ENCODE measurements around the gene PTGFRN. TPM values are rescaled to one million over a fixed set of nuclear protein-coding genes. Genes with fewer than 3 reads are reported as not detected.
A peak's percentile ranks its signal among the peaks of the same experiment; 100 is the strongest.

PTGFRN gene
- total RNA-seq, 1 donor from 2014 or later, result 53.2 TPM

DNA sequence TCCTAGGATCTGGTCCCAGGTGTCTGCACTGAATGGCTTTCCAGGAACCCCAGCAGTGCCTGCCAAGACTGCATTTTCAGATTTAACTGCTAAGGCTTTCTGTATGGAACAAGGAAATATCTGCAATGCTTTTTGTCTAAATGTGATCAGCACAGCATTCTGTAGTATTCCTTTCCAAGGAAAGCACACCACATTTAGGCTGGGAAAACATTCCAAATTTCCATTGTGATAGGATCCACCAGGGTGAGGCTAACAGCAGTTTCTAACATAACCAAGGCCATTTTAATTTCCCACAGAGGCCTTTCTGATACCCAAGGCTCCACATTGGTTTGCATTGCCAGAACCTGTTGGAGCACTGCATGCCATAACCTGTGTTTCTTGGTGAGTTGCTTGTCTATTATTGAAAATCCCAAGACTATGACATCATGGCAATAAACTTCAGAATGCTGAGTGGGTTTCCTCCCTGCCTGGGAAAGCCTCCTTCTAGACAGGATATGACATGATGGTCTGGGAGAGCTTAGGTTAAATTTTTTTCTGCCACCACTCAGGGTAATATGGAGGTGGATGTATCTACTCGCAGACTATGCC is 23.3 kb upstream of the PTGFRN start:
- Histone ChIP-seq H3K9me3 (ENCODE audit: low read depth) (no peaks in the 10 kb centered on the region), H3K27ac (no peak overlapping the region), H3K4me3 (no peak overlapping the region), H2AFZ (replicated peaks) (no peak overlapping the region), H3K4me2 (no peak overlapping the region), H3K79me2 (ENCODE audit: low read depth) (no peaks in the 10 kb centered on the region), H3K36me3 (no peaks in the 10 kb centered on the region), H3F3A (ENCODE audit: low read depth) (no peaks in the 10 kb centered on the region), H4K20me1 (ENCODE audit: low read depth) (no peaks in the 10 kb centered on the region), H3K27me3 (no peaks in the 10 kb centered on the region), H3K4me1 (no peaks in the 10 kb centered on the region), H3K9ac (no peak overlapping the region)
- H3K4me3 Mint-ChIP-seq, result no peak overlapping the region
- H3K36me3 Mint-ChIP-seq, result no peaks in the 10 kb centered on the region
- no peak for DNase-seq (ENCODE audit: low spot score)
- TF ChIP-seq, protein P1, sequence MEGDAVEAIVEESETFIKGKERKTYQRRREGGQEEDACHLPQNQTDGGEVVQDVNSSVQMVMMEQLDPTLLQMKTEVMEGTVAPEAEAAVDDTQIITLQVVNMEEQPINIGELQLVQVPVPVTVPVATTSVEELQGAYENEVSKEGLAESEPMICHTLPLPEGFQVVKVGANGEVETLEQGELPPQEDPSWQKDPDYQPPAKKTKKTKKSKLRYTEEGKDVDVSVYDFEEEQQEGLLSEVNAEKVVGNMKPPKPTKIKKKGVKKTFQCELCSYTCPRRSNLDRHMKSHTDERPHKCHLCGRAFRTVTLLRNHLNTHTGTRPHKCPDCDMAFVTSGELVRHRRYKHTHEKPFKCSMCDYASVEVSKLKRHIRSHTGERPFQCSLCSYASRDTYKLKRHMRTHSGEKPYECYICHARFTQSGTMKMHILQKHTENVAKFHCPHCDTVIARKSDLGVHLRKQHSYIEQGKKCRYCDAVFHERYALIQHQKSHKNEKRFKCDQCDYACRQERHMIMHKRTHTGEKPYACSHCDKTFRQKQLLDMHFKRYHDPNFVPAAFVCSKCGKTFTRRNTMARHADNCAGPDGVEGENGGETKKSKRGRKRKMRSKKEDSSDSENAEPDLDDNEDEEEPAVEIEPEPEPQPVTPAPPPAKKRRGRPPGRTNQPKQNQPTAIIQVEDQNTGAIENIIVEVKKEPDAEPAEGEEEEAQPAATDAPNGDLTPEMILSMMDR (IDR thresholded peaks at IDR 0.05), result no peak
- no peak for TF ChIP-seq EZH2 (IDR thresholded peaks at IDR 0.05)
- no peak for TF ChIP-seq EZH2phosphoT487 (IDR thresholded peaks at IDR 0.05)
- peaks cover 1% of the 10 kb centered on the region for H3K27me3 Mint-ChIP-seq (ENCODE audit: insufficient read depth, low read depth)
- no peaks in the 10 kb centered on the region for H3K9me3 Mint-ChIP-seq
- peaks cover 9% of the 10 kb centered on the region for H3K4me1 Mint-ChIP-seq
- H3K27ac Mint-ChIP-seq, result no peak overlapping the region

DNA sequence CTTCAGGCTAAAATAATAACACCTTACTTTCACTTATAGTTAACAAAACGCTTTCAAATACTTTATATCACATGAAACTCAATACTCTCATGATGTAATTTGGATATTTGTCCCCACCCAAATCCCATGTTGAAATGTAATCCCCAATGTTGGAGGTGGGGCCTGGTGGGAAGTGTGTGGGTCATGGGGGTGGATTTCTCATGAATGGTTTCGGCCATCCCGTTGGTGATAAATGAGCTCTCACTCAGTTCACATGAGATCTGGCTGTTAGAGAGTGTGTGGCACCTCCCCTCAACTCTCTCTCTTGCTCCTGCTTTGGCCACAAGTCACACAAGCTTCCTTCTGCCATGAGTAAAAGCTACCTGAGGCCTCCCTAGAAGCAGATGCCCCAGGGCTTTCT is 22.5 kb upstream of the PTGFRN start:
- H3K27ac Mint-ChIP-seq, result no peak overlapping the region
- Histone ChIP-seq H4K20me1 (ENCODE audit: low read depth) (no peaks in the 10 kb centered on the region), H3K27ac (no peak overlapping the region), H3K4me1 (no peaks in the 10 kb centered on the region), H3F3A (ENCODE audit: low read depth) (no peaks in the 10 kb centered on the region), H3K79me2 (ENCODE audit: low read depth) (no peaks in the 10 kb centered on the region), H3K4me2 (no peak overlapping the region), H3K9me3 (ENCODE audit: low read depth) (no peaks in the 10 kb centered on the region), H3K27me3 (no peaks in the 10 kb centered on the region), H3K9ac (no peak overlapping the region), H3K4me3 (no peak overlapping the region), H2AFZ (replicated peaks) (no peak overlapping the region), H3K36me3 (no peaks in the 10 kb centered on the region)
- TF ChIP-seq, protein P1 (IDR thresholded peaks at IDR 0.05), result no peak
- TF ChIP-seq EZH2phosphoT487 (IDR thresholded peaks at IDR 0.05), result no peak
- no peak for TF ChIP-seq EZH2 (IDR thresholded peaks at IDR 0.05)
- peaks cover 11% of the 10 kb centered on the region for H3K4me1 Mint-ChIP-seq
- no peak for DNase-seq (ENCODE audit: low spot score)
- H3K27me3 Mint-ChIP-seq (ENCODE audit: insufficient read depth, low read depth), result no peaks in the 10 kb centered on the region
- H3K9me3 Mint-ChIP-seq, result no peaks in the 10 kb centered on the region
- H3K4me3 Mint-ChIP-seq, result no peak overlapping the region
- H3K36me3 Mint-ChIP-seq, result no peaks in the 10 kb centered on the region

DNA sequence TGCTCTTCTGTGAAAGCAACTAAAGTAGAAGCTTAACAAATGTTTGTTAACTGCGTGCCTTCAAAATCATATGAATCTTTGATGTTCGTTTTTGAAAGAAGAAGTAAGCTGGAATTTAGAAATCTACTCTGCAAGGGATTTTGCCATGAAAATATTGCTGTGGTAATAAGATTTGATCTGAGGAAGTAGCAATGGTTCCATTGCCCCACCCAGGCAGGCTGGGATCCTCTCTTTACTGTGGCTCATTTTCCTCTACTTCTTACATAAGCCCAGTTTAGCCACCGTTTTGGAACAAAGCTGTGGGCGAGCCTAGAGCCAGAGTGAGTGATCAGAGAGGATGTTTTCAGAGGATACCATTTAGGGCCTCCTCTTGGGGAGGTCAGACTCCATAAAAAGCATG is 20.3 kb upstream of the PTGFRN start:
- TF ChIP-seq, protein P1 (IDR thresholded peaks at IDR 0.05), result no peak
- TF ChIP-seq EZH2phosphoT487 (IDR thresholded peaks at IDR 0.05) (no peak), EZH2 (IDR thresholded peaks at IDR 0.05) (no peak)
- Histone ChIP-seq H3K9me3 (ENCODE audit: low read depth) (peaks cover under 1% of the 10 kb centered on the region), H3K4me2 (no peak overlapping the region), H3K79me2 (ENCODE audit: low read depth) (no peaks in the 10 kb centered on the region), H3K4me3 (no peak overlapping the region), H4K20me1 (ENCODE audit: low read depth) (no peaks in the 10 kb centered on the region), H3K27ac (no peak overlapping the region), H3K4me1 (no peaks in the 10 kb centered on the region), H3K36me3 (no peaks in the 10 kb centered on the region), H3K9ac (no peak overlapping the region), H3K27me3 (no peaks in the 10 kb centered on the region), H2AFZ (replicated peaks) (peak overlapping the region; percentile 17), H3F3A (ENCODE audit: low read depth) (no peaks in the 10 kb centered on the region)
- H3K4me3 Mint-ChIP-seq, result no peak overlapping the region
- H3K4me1 Mint-ChIP-seq, result peaks cover 11% of the 10 kb centered on the region
- no peak overlapping the region for H3K27ac Mint-ChIP-seq
- H3K27me3 Mint-ChIP-seq (ENCODE audit: insufficient read depth, low read depth), result no peaks in the 10 kb centered on the region
- H3K9me3 Mint-ChIP-seq, result peaks cover 3% of the 10 kb centered on the region
- no peak for DNase-seq (ENCODE audit: low spot score)
- no peaks in the 10 kb centered on the region for H3K36me3 Mint-ChIP-seq
